Neuronal stem cell (in vitro differentiated cells): ENCODE results near the gene PDE8A.

Experiments
- DNase-seq: peaks from one replicate; pipeline ENCODE4 v3.0.0-alpha.2; 2013; ENCODE audit warnings: low spot score
- H2AFZ ChIP-seq: one replicate; pipeline ENCODE4 v1.6.1; 2013; ENCODE audit warnings: mild to moderate bottlenecking, low read length, inconsistent platforms
- H2AK5ac ChIP-seq: 2 replicates; pipeline ENCODE4 v1.6.1; 2013; ENCODE audit warnings: low read depth, mild to moderate bottlenecking, inconsistent platforms, low read length, moderate library complexity, mixed read lengths
- H2BK120ac ChIP-seq: 2 replicates; pipeline ENCODE4 v1.6.1; 2013; ENCODE audit warnings: low read depth, mild to moderate bottlenecking, inconsistent platforms, low read length, moderate library complexity, mixed read lengths
- H2BK12ac ChIP-seq: one replicate; pipeline ENCODE4 v1.6.1; 2013; ENCODE audit warnings: low read length, inconsistent platforms
- H2BK15ac ChIP-seq: 2 replicates; pipeline ENCODE4 v1.6.1; 2013; ENCODE audit warnings: mild to moderate bottlenecking, low read length, inconsistent platforms, mixed read lengths
- H2BK5ac ChIP-seq: one replicate; pipeline ENCODE4 v1.6.1; 2013; ENCODE audit warnings: inconsistent platforms, mild to moderate bottlenecking, low read length, moderate library complexity
- H3K14ac ChIP-seq: one replicate; pipeline ENCODE4 v1.6.1; 2013; ENCODE audit warnings: low read length, inconsistent platforms
- H3K18ac ChIP-seq: 2 replicates; pipeline ENCODE4 v1.6.1; 2013; ENCODE audit warnings: low read length, inconsistent platforms
- H3K23ac ChIP-seq: 2 replicates; pipeline ENCODE4 v1.6.1; 2013; ENCODE audit warnings: low read depth, mild to moderate bottlenecking, mixed read lengths, low read length, inconsistent platforms; ENCODE audit not compliant: poor library complexity
- H3K27ac ChIP-seq: replicated peaks from 3 replicates; pipeline ENCODE4 v1.5.1; 2013; ENCODE audit warnings: low read length, inconsistent platforms
- H3K27me3 ChIP-seq, 3 experiments: 2 replicates each; pipeline ENCODE4 v1.6.1; 2013; ENCODE audit warnings: low read length in 3 of 3, mild to moderate bottlenecking in 2 of 3, inconsistent platforms in 1 of 3, low read depth in 1 of 3, mixed read lengths in 1 of 3, moderate library complexity in 1 of 3; ENCODE audit not compliant: control insufficient read depth in 3 of 3, insufficient read depth in 3 of 3
- H3K36me3 ChIP-seq, 2 donors: replicated peaks in 1 of 2; 2 replicates each; pipeline ENCODE4 v1.6.1; 2013; ENCODE audit warnings: low read length in 2 of 2; ENCODE audit not compliant: control insufficient read depth in 2 of 2, insufficient read depth in 2 of 2
- H3K4ac ChIP-seq: 2 replicates; pipeline ENCODE4 v1.6.1; 2013; ENCODE audit warnings: inconsistent platforms, mild to moderate bottlenecking, low read length, moderate library complexity
- H3K4me1 ChIP-seq, 2 donors: 1 replicate in 1 of 2; 2 replicates in 1 of 2; pipeline ENCODE4 v1.6.1; 2013; ENCODE audit warnings: low read length in 2 of 2, low read depth in 1 of 2; ENCODE audit not compliant: control insufficient read depth in 2 of 2, insufficient read depth in 1 of 2
- H3K4me2 ChIP-seq: one replicate; pipeline ENCODE4 v1.6.1; 2013; ENCODE audit warnings: mild to moderate bottlenecking, low read length, inconsistent platforms; ENCODE audit not compliant: insufficient read depth, poor library complexity, severe bottlenecking
- H3K4me3 ChIP-seq, 2 donors: 2 replicates each; pipeline ENCODE4 v1.5.1; 2013; ENCODE audit warnings: low read length in 2 of 2, mild to moderate bottlenecking in 2 of 2, inconsistent platforms in 1 of 2, moderate library complexity in 1 of 2
- H3K79me1 ChIP-seq: one replicate; pipeline ENCODE4 v1.6.1; 2013; ENCODE audit warnings: low read depth, mild to moderate bottlenecking, inconsistent platforms, low read length, moderate library complexity
- H3K9ac ChIP-seq: one replicate; pipeline ENCODE4 v1.6.1; 2013; ENCODE audit warnings: mild to moderate bottlenecking, low read depth, low read length, inconsistent platforms; ENCODE audit not compliant: poor library complexity
- H3K9me3 ChIP-seq, 2 donors: replicated peaks in 1 of 2; 2 replicates each; pipeline versions ENCODE3 to v1.6.1; 2013; ENCODE audit warnings: low read length in 2 of 2, mild to moderate bottlenecking in 2 of 2, inconsistent platforms in 1 of 2, low read depth in 1 of 2, mixed read lengths in 1 of 2, moderate library complexity in 1 of 2; ENCODE audit not compliant: control insufficient read depth in 2 of 2, insufficient read depth in 1 of 2
- H4K8ac ChIP-seq: one replicate; pipeline ENCODE4 v1.6.1; 2013; ENCODE audit warnings: low read depth, mild to moderate bottlenecking, inconsistent platforms, low read length, moderate library complexity
- H4K91ac ChIP-seq: one replicate; pipeline ENCODE4 v1.6.1; 2013; ENCODE audit warnings: low read length, low read depth, mild to moderate bottlenecking, inconsistent platforms; ENCODE audit not compliant: poor library complexity
- WGBS, 2 donors: extraction: QIAGEN DNeasy Blood & Tissue Kit; methylation state at CpG; one replicate each; pipeline ENCODE4 v1.1.7; 2013; ENCODE audit warnings: missing lambda C conversion rate in 2 of 2, mixed read lengths in 1 of 2; ENCODE audit not compliant: insufficient read length in 2 of 2, insufficient replicate concordance in 1 of 2; ENCODE audit errors: extremely low coverage in 2 of 2; 5-methylcytosine and 5-hydroxymethylcytosine counted together

Gene PDE8A

DNA sequence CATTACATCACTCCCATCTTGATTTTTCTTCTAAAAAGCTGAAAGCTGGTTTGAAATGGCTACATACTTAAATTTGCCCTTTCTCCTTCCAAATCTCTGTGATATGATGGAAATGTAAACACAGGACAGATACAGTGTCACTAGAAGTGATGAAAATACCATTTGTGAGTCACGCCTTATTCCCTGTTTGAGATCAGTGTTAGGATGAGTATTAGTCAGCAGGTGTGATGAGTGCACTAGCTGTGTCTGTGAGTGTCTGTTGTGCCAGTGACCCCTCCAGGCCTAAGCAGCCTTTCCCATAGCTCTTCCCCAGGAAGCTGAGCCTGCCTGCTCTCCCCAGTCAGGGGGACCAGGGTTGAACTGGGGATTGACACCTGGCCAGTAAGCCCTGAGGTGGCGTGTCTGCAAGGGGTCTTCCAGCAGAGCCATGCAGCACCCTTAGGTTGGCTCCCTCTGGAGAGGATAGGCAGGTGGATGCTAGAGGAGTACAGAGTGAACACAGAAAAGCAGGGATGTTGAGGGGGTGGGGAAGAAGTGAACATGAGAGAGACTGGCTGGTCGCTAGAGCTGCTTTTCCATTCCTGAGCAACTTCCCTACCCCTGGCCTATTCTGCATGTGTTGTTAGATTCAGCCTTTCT, 92.0 kb downstream of the PDE8A start:
- Histone ChIP-seq H3K4me3 (no peak overlapping the region), H2BK5ac (no peak overlapping the region), H3K4me1 (peaks cover 3 to 9% of the 10 kb centered on the region in 2 donors), H3K18ac (no peak overlapping the region), H3K79me1 (no peaks in the 10 kb centered on the region), H3K9me3 (no peaks in the 10 kb centered on the region), H3K4me2 (no peak overlapping the region), H2BK120ac (no peak overlapping the region), H2BK12ac (no peak overlapping the region), H2AFZ (no peak overlapping the region), H2BK15ac (no peak overlapping the region), H3K23ac (peak overlapping the region; percentile 12), H3K36me3 (no peaks in the 10 kb centered on the region), H3K14ac (no peak overlapping the region), H4K91ac (no peak overlapping the region), H3K27me3 (no peaks in the 10 kb centered on the region), H3K4ac (no peak overlapping the region), H3K27ac (no peak overlapping the region), H3K9ac (no peak overlapping the region), H4K8ac (no peak overlapping the region), H2AK5ac (no peak overlapping the region)
- no peak for DNase-seq
- WGBS, 2 donors = no CpG with 5 or more reads among the region's 3 CpGs

DNA sequence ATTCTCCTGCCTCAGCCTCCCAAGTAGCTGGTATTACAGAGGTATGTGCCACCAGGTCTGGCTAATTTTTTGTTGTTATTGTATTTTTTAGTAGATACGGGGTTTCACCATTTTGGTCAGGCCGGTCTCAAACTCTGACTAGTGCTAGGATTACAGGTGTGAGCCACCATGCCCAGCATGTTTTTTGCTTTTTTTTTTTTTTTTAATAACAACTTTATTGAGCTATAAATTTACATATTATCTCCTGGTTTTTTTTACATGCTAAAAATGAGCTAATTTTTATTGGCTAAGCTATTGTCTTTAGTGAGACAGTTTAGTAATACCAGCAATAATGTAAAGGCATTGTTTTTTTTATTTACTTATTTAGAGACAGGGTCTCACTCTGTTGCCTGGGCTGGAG, 105.2 kb downstream of the PDE8A start:
- no peak overlapping the region for H4K91ac ChIP-seq
- no peak overlapping the region for H3K4me3 ChIP-seq
- H3K9me3 ChIP-seq = peaks cover 0 to 6% of the 10 kb centered on the region in 2 donors
- H3K18ac ChIP-seq = no peak overlapping the region
- no peak overlapping the region for H3K23ac ChIP-seq
- H3K14ac ChIP-seq = no peak overlapping the region
- H2BK12ac ChIP-seq = no peak overlapping the region
- no peak for DNase-seq
- no peak overlapping the region for H2BK15ac ChIP-seq
- no peak overlapping the region for H2AFZ ChIP-seq
- H3K4me2 ChIP-seq = no peak overlapping the region
- H2BK5ac ChIP-seq = no peak overlapping the region
- no peak overlapping the region for H3K4ac ChIP-seq
- H4K8ac ChIP-seq = no peak overlapping the region
- H3K9ac ChIP-seq = no peak overlapping the region
- H3K4me1 ChIP-seq = peaks cover 0 to 3% of the 10 kb centered on the region in 2 donors
- no peak overlapping the region for H3K27ac ChIP-seq
- no peaks in the 10 kb centered on the region for H3K36me3 ChIP-seq
- H2AK5ac ChIP-seq = no peak overlapping the region
- H3K27me3 ChIP-seq = no peaks in the 10 kb centered on the region
- no CpG with 5 or more reads among the region's 2 CpGs for WGBS, 2 donors
- H3K79me1 ChIP-seq = no peaks in the 10 kb centered on the region
- H2BK120ac ChIP-seq = no peak overlapping the region

DNA sequence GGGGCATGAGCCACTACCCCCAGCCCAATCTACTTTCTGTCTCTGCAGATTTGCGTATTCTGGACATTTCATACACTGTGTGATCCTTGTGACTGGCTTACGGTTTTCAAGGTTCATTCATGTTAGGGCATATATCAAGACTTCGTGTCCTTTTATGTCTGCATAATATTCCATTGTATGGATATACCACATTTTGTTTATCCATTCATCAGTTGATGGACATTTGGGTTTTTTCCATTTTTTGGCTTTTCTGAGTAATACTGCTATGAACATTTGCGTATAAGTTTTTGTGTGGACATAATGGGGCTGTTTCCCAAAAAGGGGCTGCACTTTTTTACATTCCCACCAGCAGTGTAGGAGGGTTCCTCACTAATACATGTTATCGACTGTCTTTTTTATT, 106.6 kb downstream of the PDE8A start:
- H2BK12ac ChIP-seq = no peak overlapping the region
- peaks cover 0 to 5% of the 10 kb centered on the region in 2 donors for H3K36me3 ChIP-seq
- no peak overlapping the region for H3K9ac ChIP-seq
- H3K23ac ChIP-seq = no peak overlapping the region
- H2BK120ac ChIP-seq = no peak overlapping the region
- no peaks in the 10 kb centered on the region for H3K79me1 ChIP-seq
- no peak overlapping the region for H2BK5ac ChIP-seq
- DNase-seq = no peak
- H3K4me1 ChIP-seq = peaks cover 0 to 8% of the 10 kb centered on the region in 2 donors
- H3K14ac ChIP-seq = no peak overlapping the region
- H3K18ac ChIP-seq = no peak overlapping the region
- no CpG with 5 or more reads among the region's 5 CpGs for WGBS, 2 donors
- H3K27me3 ChIP-seq = no peaks in the 10 kb centered on the region
- no peak overlapping the region for H2AFZ ChIP-seq
- no peak overlapping the region for H3K4ac ChIP-seq
- H3K9me3 ChIP-seq = peaks cover 0 to 6% of the 10 kb centered on the region in 2 donors
- no peak overlapping the region for H4K91ac ChIP-seq
- H2AK5ac ChIP-seq = no peak overlapping the region
- H4K8ac ChIP-seq = no peak overlapping the region
- no peak overlapping the region for H3K4me2 ChIP-seq
- H3K4me3 ChIP-seq = no peak overlapping the region
- no peak overlapping the region for H2BK15ac ChIP-seq
- no peak overlapping the region for H3K27ac ChIP-seq

DNA sequence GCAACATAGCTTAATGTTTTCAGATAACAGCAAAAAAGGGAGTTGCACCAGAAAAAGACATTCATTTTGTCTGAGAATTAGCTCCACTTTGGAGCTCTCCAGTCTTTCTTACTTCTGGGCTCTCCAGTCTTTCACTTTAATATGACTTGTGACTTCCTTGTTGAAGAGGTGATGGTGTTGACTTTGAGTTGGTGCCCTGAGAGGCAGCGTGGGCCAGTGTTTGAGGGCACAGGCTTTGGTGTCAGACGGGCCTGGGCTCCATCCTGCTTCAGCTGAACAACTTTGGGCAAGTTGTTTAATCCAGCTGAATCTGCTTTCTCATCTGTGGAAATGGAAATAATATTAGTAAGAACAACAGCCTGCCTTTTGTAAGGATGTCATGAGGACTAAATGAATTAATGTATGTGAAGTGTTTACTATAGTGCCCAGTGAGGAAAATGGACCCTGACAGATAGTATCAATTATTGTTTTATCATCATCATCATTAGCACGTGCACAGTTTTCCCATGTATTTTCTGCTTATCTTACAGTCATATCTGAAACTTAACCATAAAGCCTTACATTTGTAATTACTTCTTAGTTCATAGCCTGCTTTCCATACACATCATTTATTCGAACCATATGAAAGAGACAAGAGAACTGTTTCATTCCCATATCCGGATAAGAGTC, 108.4 kb downstream of the PDE8A start:
- peaks cover 0 to 5% of the 10 kb centered on the region in 2 donors for H3K36me3 ChIP-seq
- no peak for DNase-seq
- H4K91ac ChIP-seq = no peak overlapping the region
- no peak overlapping the region for H3K4ac ChIP-seq
- no peak overlapping the region for H2BK120ac ChIP-seq
- H3K23ac ChIP-seq = no peak overlapping the region
- no peak overlapping the region for H3K14ac ChIP-seq
- no peak overlapping the region for H3K9ac ChIP-seq
- no peaks in the 10 kb centered on the region for H3K27me3 ChIP-seq
- H3K4me2 ChIP-seq = no peak overlapping the region
- H2AFZ ChIP-seq = no peak overlapping the region
- H2BK15ac ChIP-seq = no peak overlapping the region
- H3K4me3 ChIP-seq = no peak overlapping the region
- H2BK5ac ChIP-seq = no peak overlapping the region
- H3K9me3 ChIP-seq = peaks cover 0 to 6% of the 10 kb centered on the region in 2 donors
- H4K8ac ChIP-seq = no peak overlapping the region
- no peak overlapping the region for H2AK5ac ChIP-seq
- no peak overlapping the region for H3K27ac ChIP-seq
- peaks cover 0 to 8% of the 10 kb centered on the region in 2 donors for H3K4me1 ChIP-seq
- H3K79me1 ChIP-seq = no peaks in the 10 kb centered on the region
- no peak overlapping the region for H3K18ac ChIP-seq
- no peak overlapping the region for H2BK12ac ChIP-seq
- WGBS, 2 donors = no CpG with 5 or more reads among the region's 5 CpGs
